Occipital lobe (tissue), 2 donors: ENCODE results near the gene BCAR3. TPM values are rescaled to one million over a fixed set of nuclear protein-coding genes. Genes with fewer than 3 reads are reported as not detected.

Experiments
- DNase-seq: peaks from one replicate; lab custom pipeline; 2025; lab: John Stamatoyannopoulos, UW
- total RNA-seq: library from RNA; depleted of rRNA; stranded (reverse); fragments of >200 nt; gene quantifications from one replicate; pipeline ENCODE4 v1.2.3, GENCODE V29; 2014

Gene BCAR3
- total RNA-seq, 1 donor from 2014 or later: 5.9 TPM

GRCh38 chr1:93578911-93579825 is 102.5 kb downstream of the BCAR3 start:
- no peak for DNase-seq

- no peak for DNase-seq
Measured at GRCh38 chr1:93578433-93578830, 103.2 kb downstream of the BCAR3 start.

GRCh38 chr1:93577536-93578432 is 103.9 kb downstream of the BCAR3 start:
- DNase-seq: no peak

- DNase-seq: no peak
Measured at GRCh38 chr1:93576746-93577145, 104.9 kb downstream of the BCAR3 start.

- no peak for DNase-seq
Measured at GRCh38 chr1:93576346-93576745, 105.3 kb downstream of the BCAR3 start.

- DNase-seq: no peak
Measured at GRCh38 chr1:93575621-93576284, 105.9 kb downstream of the BCAR3 start.

- DNase-seq: no peak
Measured at GRCh38 chr1:93574991-93575390, 106.6 kb downstream of the BCAR3 start.

- no peak for DNase-seq
Measured at GRCh38 chr1:93574511-93574910, 107.1 kb downstream of the BCAR3 start.

GRCh38 chr1:93573940-93574469 is 107.6 kb downstream of the BCAR3 start:
- DNase-seq: no peak

GRCh38 chr1:93571623-93572310 is 109.9 kb downstream of the BCAR3 start:
- DNase-seq: no peak

- DNase-seq: no peak
Measured at GRCh38 chr1:93569489-93569888, 112.1 kb downstream of the BCAR3 start.

GRCh38 chr1:93567255-93567918 is 114.2 kb downstream of the BCAR3 start:
- no peak for DNase-seq

GRCh38 chr1:93566227-93566626 is 115.4 kb downstream of the BCAR3 start:
- no peak for DNase-seq

GRCh38 chr1:93565496-93566206 is 116.0 kb downstream of the BCAR3 start:
- no peak for DNase-seq

- no peak for DNase-seq
Measured at GRCh38 chr1:93559695-93560094, 121.9 kb downstream of the BCAR3 start.

GRCh38 chr1:93559045-93559444 is 122.6 kb downstream of the BCAR3 start:
- no peak for DNase-seq

GRCh38 chr1:93556291-93556690 is 125.3 kb downstream of the BCAR3 start:
- no peak for DNase-seq

GRCh38 chr1:93554883-93555872 is 126.5 kb downstream of the BCAR3 start:
- no peak for DNase-seq
